T1000 (cell line): ENCODE data around the gene CTPS2.
"Not testable (repeated sequence)": the region's sequence is repeated elsewhere in the genome, so short reads cannot be mapped to it uniquely, and the experiment has no call there.

Experiments used
- DNase-seq: peaks from one replicate; lab custom pipeline; 2025; ENCODE audit warnings: mixed read lengths; lab: John Stamatoyannopoulos, UW

Gene CTPS2, protein sequence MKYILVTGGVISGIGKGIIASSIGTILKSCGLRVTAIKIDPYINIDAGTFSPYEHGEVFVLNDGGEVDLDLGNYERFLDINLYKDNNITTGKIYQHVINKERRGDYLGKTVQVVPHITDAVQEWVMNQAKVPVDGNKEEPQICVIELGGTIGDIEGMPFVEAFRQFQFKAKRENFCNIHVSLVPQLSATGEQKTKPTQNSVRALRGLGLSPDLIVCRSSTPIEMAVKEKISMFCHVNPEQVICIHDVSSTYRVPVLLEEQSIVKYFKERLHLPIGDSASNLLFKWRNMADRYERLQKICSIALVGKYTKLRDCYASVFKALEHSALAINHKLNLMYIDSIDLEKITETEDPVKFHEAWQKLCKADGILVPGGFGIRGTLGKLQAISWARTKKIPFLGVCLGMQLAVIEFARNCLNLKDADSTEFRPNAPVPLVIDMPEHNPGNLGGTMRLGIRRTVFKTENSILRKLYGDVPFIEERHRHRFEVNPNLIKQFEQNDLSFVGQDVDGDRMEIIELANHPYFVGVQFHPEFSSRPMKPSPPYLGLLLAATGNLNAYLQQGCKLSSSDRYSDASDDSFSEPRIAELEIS

DNA sequence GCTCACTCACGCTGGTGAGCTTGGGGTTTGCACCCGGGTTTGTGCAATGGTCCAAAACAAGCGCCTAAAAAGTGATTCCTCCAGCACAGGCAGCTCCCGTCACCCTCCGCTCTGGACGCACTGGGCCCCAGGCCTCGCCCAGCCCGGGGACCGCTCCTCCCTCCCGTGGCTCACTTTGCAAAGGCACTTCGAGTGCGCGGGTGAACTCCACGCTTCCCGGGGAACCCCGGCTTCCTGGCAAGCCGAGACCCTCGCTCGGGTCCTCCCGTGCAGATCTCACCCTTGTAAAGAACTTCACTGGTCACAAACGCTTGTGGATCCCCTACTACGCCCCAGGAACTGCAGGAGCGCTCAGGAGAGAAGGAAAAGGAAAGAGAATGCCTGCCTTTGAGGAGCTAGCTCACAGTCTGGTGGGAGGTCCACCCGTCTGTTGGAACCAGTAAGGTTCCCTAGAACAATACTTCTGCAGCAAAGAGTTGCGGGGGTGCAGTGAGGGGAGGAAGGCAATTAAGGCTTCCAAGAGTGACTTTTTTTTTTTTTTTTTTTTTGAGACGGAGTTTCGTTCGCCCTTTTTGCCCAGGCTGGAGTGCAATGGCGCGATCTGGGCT, at the start of gene CTPS2:
Gene CTPS2 (minus strand): TSS at position 122 of the 608 bp plus-strand sequence. CDS start 9,767 bp downstream, outside the sequence.
- DNase-seq: peak; percentile 14

DNA sequence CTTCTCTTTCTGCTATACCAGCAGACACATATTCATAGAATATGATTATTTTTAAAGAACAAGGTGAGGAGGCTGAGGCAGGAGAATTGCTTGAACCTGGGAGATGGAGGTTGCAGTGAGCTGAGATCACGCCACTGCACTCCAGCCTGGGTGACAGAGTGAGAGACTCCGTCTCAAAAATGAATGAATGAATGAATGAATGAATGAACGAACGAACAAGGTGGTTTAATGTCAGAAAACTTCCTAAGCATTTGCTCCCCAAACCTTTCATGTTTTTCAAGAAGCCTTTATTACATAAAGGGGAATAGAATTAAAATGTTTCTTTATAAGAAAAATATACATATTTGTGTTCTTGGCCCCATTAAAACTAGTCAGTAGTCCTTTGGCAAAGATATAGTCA, 49.0 kb upstream of the CTPS2 start:
- not testable (repeated sequence) for DNase-seq

DNA sequence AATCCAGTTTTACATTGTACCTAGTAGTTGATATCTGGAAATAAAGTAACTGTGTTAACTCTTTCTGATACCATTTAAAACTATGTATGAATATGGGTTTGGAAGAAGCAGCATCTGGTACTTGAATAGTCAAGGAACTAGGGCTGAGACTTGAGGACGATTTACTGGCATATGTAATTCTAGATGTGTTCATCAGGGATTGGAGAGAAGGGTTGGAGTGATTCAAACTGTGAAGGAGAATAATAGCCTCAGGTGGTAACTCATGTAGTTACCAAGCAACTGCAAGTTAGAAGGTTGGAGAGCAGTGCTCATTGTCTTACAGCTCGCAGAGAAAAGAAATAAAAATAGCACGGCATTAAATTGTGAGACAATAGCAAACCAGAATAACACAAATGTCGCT, 44.3 kb upstream of the CTPS2 start:
- no peak for DNase-seq

DNA sequence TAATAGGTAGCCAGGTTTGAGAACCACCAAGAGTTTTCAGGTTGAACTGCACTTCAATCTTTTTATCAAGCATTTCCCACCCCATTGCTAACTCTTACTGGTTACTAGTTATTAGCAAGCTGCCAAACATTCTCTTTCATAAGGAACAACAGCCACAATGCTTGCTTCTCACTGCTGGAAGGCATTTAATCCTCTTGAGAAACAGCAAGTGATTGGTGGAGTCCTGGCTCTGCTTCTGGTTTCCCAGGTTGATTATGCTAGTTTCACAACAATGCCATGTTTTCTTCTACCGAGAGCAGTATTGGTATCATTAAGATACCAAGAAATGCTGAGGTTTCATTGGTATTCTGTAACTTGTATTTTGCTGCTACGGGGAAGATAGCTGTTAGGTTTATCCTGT, 41.5 kb upstream of the CTPS2 start:
- DNase-seq: no peak

DNA sequence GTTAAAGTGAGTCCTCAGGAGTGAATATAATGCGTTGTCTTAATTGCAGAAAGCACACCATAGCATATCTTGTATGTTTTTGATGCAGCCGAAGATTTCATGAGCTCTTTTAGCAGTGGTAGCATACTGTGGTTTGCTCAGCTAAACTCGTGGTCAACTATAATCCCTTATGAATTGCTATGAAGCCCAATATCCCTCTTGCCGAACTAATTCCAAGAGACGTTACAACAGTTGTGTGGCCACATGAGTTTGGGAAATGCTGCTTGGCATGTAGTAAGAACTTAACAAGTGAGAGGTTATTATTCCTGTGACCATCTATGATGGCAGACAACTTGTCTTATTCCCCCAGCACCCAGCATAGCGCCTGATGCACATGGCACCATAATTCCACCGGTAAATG, 37.7 kb upstream of the CTPS2 start:
- DNase-seq: no peak

DNA sequence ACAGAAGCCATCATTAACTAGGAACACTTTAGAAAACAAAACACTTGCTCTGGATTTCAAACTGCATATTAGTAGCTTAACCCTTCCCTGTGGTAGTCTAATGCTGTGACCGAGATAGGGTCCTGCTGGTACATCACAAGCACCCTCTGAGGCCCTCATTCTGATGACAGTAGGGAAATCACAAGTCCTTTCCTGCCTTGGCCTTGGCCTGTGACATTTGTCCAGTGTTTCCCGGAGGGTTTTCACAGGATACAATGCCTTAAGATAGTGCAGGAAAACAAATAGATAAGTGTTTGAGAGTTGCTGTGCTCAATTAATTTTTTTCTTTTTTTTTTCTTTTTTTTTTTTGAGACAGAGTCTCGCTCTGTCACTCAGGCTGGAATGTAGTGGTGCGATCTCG, 36.0 kb upstream of the CTPS2 start:
- no peak for DNase-seq

DNA sequence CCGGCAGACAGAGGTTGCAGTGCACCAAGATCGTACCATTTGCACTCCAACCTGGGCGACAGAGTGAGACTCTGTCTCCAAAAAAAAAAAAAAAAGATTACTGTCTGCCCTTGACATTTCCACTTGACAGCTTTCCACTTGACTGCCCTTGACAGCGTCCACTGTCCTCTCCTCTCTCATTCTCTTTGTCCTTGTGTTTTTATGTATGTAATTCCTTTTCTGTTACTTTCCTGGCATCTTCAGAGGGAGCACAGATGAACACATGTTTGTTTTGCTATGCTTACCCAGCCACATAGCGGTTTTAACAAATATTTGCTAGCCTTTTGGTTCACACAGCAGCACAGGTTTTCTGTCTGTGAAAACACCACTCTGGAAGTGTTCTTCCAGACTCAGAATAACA, 33.2 kb upstream of the CTPS2 start:
- DNase-seq: no peak

DNA sequence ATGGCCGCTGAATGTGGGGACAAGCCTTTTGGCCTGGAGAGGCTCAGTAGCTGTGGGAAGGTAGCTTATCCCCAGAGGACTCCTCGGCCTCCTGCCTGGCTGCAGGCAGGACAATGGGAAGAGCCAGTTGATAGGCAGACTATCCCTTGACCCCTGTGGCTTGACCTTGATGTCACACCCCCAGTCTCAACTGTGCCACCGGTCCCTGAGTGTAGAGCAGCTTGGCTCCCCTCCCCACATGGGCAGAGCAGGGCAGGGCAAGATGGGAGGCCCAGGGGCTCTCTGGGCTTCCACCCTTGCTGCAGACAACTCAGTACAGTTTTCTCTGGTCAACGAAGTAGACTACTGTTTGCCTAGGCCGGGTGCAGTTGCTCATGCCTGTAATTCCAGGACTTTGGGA, 32.6 kb upstream of the CTPS2 start:
- no peak for DNase-seq

DNA sequence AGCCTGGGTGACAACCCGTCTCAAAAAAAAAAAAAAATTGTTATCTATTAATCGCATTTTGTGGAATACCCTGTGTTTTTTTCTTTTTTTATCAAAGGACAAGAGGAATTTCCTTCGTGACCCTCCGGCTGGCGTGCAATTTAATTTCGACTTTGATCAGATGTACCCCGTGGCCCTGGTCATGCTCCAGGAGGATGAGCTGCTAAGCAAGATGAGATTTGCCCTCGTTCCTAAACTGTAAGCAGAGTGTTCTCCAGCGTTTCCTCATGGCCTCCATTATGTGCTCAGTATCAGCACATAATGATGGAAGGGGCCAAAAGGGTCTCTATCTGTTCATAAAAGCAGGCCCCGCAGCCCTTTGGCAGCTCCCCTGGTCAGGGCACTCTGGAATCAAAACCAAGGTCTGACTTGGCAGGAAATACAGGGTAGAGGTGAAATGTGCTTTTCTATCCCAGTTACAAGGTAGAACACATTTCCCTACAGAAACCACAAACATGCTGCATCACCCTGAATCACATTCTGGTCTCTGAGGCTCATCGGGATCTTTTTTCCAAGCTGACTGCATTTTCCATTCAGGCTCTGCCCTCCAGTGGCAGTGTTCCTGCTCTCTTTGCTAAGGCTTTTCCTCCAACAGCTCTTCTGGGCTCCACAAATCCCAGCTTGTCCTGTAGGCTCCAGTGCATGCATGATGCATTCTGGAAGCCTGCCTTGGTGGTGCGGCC, 31.3 kb upstream of the CTPS2 start:
- DNase-seq: no peak

DNA sequence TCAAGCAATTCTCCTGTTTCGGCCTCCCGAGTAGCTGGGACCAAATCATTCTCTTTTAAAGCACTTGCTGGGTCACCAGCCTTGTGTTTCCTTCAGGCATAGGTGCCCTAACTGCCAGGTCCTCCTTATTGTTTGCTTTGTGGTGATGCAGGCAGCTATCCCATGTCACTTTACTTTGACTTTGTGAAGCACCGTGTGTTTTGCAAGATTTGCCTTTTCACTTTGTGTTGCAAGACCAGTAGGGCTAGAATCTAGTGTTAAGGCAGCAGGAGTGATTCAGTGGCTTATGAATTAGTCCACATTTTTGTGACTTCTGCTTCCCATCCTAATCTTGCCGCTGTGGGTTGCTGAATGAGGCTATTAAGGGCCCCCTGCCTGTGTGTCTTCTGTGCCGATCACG, 27.1 kb upstream of the CTPS2 start:
- DNase-seq: no peak

DNA sequence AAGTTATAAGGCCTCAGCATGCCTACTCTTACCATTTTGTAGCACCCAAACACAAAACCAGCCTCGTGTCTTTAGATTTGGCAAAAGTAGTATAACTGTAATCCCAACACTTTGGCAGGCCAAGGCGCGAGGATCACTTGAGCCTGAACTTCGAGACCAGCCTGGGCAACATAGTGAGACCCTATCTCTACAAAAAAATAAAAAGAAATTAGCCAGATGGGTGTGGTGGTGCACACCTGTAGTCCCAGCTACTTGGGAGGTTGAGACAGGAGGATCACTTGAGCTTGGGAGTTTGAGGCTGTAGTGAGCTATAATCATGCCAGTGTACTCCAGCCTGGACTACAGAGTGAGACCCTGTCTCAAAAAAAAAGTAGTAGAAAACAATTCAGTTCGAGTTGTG, 24.6 kb upstream of the CTPS2 start:
- DNase-seq: no peak

DNA sequence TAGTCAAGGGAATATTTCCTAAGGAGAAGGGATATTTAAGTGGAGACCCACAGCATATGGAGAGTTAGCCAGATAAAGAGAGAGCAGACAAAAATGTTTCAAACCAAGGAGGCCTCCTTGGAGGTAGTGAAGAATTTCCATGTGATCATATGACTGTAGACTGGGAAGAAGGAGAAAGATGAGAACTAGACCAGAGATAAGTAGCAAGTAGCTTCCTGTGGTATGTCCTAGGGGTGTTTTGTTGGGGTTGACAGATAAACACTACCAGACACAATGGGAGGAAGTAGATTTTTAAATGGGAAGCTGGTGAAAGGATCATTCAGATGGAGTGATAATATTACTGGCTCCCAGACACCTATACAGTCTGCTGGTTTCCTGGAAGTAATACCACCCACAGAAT, 20.5 kb upstream of the CTPS2 start:
- no peak for DNase-seq

DNA sequence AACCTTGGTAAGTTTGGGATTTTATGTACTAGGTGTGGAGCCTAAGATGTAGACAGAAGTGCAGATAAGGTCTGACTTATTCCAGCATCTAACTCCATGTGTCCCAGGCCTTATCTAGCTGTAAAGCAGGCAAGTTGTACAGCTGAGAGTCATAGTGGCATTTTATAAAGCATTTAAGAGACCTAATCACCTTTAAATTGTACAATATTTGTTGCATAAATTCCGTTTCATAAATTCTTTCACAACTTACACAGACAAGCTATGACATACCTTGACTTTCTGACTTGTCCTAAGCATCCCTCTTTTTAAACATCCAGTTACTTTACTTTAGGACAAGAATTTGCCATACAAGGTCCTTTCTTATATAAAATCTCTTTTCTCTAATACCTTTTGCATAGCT, 18.0 kb upstream of the CTPS2 start:
- no peak for DNase-seq

DNA sequence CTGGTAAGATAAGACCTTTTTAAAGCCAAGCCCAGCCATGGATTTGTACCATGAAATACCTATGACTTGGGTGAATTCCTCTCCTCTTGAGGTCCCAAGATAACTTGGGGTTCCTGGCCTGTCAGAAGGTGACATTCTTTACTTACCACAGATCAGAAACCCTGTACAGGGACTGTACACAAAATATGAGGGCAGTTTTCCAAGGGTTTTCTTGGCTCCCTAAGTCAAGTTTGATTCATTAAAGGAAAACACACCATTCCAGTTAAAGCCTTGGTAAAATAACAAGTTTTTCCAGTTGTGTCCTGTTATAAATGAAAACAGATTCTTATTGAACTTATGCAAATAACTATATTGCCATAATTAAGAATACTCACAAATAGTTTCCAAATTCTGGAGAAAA, 15.2 kb upstream of the CTPS2 start:
- no peak for DNase-seq

DNA sequence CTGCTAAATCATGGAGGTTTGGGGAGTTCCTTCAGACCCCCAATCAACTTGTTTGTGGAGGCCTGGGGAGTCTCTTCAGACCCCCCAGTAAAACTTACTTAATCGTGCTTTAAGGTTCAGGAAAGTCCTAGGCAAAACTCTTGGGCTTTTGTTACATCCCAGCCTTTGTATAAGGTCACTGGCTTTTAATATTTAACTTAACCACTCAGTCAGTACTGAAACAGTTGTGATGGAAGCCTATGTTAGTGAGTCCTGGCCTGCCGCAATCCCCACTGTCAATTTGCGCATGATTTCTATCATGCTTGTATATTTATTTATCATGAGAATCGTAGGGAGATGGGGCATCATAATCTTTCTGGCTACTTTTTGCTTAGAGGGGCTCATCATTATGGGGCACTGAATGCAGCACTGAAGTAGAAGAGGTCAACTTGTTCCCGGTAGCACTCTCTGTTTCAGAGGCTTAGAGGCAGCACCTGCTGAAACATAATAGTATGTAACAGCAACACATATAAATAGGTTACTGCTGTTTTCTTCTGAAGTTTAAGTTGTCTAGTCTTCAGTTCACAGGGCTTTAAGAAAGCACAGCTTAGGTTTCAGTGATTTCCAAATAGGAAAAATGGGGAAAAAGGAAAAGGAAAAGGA, 14.0 kb upstream of the CTPS2 start:
- not testable (repeated sequence) for DNase-seq

DNA sequence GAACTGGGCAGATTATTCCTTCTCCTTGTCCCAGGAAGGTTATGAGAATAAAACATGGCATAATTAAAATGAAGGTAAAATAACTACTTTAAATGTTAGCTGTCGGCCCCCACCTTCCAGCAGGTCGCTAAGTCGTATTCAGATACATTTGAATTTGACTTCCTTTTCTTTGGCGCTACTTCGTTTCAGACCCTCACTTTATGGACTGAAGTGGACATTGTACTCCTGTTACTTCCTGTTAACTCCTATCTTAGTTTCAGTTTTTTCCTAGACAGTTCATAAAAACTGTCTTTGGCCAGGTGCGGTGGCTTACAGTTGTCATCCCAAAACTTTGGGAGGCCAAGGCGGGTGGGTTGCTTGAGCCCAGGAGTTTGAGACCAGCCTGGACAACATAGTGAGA, 12.6 kb upstream of the CTPS2 start:
- no peak for DNase-seq

DNA sequence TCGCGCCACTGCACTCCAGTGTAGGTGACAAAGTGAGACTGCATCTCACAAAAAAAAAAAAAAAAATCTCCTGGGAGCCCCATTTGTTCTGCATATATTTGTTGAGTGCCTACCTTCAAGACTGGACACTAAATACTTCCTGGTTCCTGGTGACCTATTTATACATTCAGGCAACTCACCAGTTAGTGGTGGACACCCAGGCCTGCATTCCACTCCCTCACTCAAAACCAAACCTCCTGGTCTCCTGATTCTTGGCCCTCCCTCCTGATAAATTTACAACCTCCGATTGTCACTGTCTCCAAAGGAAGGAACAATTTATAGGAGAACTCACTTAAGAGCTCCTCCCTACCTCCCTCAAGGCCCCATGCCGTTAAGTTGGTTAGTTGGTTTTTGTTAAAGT, 10.0 kb upstream of the CTPS2 start:
- no peak for DNase-seq

DNA sequence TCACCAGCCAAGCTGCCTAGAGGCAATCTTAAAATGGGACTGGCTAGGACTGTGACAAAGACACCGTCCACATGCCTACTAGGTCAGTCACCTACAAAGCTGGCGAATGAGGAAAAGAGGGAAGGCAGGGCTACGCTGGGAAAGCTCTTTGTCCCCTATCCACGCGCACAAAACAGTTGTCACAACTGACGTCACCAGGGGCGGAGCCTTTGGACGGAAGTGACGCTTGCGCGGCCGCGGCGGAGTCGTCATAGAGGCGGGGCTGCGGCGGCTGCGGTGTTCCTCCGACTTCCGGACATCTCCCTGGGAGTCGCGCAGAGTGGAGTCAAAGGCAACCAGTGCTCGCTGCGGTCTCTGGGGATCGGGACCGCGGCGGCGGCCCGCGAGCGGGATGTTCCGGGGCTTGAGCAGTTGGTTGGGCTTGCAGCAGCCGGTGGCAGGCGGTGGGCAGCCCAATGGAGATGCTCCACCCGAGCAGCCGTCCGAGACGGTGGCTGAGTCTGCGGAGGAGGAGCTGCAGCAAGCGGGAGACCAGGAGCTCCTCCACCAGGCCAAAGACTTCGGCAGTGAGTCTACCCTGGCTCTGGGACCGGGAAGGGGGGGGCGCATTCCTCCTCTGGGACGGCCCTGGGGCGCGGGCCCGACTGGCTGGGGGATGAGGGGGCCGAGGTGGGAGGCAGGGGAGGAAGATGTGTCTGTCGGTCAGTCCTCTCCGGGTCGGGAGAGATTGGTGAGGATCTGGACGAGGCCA, 7.0 kb upstream of the CTPS2 start, which contains the start of gene SYAP1:
Gene SYAP1 (plus strand): TSS at position 279 of the 751 bp plus-strand sequence. CDS start 113 bp downstream, at position 392.
- peak; percentile 86 for DNase-seq

DNA sequence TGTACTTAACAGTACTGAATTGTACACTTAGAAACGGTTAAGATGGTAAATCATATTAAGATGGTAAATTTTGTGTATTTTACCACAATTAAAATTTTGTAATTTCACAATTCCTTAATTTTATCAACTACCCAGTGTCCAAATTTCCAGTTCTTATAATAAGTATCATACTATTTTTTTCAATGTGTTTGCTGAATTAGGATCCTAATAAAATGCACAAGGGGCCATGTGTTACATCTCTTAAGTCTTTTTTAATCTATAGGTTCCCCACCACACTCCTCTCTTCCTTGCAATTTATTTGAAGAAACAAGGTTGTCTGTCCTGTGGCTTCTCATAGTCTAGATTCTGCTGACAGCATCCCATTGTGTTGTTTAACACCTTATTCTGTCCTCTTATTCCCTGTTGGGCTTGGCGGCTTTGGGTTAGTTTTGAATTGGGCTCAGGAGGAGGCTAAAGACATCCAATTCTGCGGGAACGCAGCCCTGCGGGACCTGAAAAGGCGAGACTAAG, 6.4 kb upstream of the CTPS2 start:
- no peak for DNase-seq

DNA sequence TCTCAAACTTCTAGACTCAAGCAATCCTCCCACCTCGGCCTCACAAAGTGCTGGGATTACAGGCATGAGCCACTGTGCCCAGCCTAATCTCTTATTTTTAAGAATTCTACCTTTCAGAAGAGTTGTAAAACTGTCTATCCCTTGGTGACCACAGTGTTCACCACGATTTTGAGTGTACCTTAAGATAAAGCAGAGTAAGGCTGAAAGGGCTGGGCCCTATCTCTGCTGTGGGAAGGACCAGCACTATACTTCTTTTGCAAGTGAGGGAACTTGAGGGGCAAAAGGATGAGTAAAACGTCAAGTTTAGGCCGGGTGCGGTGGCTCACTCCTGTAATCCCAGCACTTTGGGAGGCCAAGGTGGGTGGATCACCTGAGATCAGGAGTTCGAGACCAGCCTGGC, 4.0 kb upstream of the CTPS2 start:
- not testable (repeated sequence) for DNase-seq

DNA sequence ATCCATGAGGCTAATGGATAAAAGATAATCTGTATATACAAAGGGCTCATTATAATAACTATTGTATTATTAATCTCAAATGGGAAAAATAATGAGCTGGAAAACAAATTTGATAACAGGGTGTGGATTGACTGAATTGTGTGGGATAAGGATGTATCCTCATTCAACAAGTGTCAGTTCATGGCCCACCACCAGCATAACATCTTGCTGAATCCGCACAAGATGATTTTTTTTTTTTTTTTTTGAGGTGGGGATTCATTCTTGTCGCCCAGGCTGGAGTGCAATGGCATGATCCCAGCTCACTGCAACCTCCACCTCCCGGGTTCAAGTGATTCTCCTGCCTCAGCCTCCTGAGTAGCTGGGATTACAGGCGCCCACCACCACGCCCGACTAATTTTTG, 3.2 kb upstream of the CTPS2 start:
- not testable (repeated sequence) for DNase-seq
